Stimulated activated CD4-positive, alpha-beta T cell treated with anti-CD3 and anti-CD28 coated beads, Interleukin-2, amount 100 ng/mL, for 4 hours (primary cell): ENCODE data around the gene AGK.
"Not testable (repeated sequence)": the region's sequence is repeated elsewhere in the genome, so short reads cannot be mapped to it uniquely, and the experiment has no call there.

ENCODE experiments used
- DNase-seq: peaks from one replicate; pipeline ENCODE4 v3.0.0-alpha.2; 2020; ENCODE audit warnings: low read depth

Gene AGK

DNA sequence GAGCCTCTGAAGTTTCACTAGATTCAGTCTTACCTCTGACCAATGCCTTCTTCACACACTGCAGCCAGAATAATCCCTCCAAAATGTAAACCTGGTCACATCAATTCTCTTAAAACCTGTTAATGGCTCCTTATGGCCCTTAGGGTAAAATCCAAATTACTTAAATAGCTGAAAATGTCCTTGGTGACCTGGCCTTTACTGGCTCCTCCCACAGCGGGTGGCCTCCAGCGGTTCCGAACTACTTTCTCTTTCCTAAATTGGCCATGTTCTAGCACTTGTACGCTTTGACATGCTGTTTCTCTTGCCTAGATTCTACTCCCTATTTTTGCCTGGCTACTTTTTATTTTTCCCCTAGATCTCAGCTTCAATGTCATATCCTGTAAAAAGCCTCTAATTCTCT is 36.1 kb downstream of the AGK start:
- DNase-seq, result no peak

DNA sequence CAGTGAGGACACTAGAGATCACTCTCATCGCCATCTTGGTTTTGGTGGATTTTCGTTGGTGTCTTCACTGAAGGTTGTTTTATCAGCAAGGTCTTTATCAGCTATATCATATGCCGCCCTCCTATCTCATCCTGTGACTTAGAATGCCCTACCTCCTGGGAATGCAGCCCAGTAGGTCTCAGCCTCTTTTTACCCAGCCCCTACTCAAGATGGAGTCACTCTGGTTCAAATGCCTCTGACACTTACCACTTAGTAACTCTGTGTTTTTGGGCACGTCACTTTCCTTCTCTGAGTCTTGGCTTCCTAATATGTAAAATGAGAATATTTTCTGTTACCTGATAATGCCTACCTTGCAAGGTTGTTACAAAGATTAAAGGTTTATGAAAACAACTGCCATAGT is 37.7 kb downstream of the AGK start:
- DNase-seq, result no peak

DNA sequence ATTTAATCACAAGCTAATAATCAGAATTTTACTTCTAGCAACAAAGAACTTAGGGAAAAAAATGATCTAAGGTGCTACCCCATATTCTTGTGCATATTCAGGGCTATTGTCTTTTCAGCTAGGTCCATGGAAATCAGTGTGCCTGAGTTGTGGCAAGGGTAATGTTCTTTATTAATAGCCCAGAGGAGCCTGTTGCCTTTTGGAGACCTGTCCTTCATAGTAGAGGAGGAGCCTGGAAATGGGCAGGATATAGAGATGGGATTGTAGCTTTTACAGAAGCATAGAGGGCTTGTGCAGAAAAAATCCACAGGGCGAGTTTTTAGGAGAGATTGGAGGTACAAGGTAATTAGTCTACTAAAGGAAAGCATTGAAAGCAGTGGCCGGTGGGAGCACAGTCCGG is 38.9 kb downstream of the AGK start:
- DNase-seq, result no peak

DNA sequence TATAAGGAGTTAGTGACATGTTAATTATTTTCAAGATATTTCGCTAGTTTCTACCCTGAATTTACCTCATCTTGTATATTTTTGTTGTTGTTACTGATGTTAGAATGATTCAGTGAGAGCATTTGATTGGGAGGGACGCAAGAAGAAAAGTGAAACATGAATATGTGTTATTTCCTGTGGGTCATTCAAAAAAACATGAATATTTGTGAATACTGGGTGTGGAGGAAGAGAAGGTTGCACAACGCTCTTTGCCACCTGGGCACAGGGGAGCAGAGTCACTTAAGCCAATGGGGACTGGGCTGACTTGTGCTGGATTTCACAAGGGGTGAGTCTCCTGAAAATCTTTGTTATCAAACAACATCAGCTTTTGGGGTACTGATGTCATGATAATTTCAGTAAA is 39.5 kb downstream of the AGK start:
- DNase-seq, result no peak

DNA sequence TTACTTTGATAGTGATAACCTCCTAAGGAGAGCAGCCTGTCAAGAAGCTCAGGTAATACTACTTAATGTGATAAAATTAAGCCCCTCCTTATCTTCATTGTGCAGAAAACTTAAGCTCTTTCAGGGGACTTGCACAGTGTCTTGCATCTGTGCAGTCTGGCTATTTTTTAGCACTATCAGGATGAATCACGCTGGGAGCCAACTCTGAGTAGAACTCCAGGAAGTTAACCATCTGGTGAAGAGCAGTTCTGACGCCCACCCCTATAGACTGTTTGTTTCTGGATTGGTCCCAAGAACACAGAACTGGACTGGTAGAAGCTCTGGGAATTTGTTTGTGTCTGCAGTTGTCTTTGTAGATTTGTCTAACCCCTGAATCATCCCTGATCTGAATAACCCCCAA is 41.9 kb downstream of the AGK start:
- no peak for DNase-seq

DNA sequence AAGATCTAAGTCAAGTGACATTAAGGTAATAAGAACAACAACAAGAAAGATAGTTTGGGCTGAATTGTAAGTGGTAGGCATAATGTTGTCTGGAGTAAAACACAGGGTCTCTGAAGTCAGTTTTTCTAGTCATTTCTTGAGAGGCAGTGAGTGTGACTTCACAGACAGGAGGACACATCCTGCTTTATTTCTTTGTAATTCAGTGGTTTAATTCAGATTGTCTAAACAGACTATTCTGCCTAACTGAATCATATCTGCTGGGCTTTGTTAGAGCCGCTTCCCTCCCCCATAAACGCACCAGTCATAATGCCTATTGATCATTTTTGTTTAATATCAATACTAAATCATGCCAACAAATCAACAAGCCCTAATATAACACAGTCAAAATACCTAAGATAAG is 46.8 kb downstream of the AGK start:
- no peak for DNase-seq

DNA sequence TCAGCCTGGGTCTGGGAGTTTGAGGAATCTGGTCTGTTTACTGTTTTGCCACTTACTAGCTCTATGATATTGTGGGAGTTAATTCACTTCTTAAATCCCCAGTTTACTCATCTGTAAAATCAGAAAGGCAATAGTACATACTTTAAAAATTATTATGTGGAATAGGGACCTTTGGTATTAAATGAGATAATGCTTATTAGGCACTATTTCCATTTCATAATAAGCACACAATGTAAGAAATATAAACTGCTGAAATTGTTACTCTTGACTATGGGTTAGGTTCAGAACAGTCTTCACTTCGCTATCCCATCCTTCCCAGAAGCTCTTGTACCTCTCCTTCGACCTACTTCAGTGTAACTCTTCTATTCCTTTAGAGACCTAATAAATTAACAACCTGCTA is 47.2 kb downstream of the AGK start:
- no peak for DNase-seq

DNA sequence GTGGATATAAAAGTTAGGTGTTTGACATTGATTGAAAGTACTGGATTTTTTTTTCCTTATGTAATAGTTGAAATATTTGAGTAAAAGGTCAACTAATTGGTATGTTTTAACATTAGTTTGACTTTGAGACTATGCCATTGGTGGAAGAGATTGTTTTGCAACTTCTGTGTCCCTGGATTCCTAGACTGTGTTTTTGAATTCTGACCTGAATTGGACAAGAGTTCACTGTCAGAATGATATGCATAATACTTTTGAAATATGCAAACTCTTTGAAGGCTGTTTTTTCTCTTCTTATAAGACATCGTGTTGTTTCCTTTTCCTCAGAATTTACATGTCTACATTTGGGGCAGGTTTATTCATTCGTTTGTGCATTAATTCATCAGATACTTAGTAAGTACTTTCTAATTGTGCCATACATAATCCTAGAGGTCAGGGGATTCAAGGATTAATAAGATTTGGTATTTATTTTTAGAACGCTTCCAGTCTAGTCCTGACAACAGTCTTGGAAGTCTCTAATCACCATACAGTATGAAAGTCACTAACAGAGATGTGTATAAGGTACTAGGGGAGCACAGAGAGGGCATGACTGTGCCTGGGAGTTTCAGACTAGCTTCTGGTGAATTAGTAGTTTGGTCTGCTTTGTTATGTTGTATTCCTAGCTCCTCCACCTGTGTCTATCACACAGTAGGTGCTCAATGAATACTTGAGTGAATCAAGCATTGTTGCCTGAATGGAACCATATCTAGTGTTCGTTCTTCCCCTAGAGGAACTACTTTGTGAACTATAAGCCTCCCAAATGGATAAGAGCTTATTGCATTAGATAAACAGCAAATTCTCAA is 49.2 kb downstream of the AGK start:
- no peak for DNase-seq

DNA sequence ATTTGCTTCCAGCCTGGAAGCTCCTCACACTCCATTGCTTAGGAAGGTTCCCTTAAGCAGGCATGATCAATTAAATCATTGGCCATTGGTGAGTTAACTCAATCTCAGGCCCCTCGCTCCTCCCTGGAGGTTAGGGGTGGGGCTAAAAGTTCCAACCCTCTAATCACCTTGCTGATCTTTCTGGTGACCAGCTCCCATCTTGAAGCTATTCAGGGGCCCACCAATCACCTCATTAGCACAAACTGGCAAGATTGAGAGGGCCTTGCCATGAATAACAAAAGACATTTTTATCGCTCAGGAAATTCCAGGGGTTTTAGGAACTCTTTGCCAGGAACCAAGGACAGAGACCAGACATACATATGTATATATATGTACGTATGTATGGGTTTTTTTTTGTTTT is 58.4 kb downstream of the AGK start:
- DNase-seq, result no peak

DNA sequence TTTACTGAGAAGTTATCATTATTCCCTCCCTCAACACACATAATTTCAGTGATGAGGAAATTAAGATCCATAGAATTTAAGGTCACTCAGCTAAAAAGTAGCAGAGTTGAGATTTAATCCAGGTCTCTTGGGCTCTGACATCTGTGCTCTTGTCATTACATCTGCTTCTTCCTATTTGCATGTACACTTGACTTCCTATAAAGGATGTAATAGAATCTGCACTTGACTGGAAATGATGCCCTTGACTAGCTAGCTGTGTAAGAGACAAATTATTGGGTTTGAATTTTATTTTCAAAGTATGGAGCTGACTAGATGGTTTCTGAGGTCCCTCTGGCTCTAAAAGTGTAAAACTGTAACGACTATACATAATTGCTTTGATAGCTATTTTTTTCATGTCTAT is 59.5 kb downstream of the AGK start:
- no peak for DNase-seq

DNA sequence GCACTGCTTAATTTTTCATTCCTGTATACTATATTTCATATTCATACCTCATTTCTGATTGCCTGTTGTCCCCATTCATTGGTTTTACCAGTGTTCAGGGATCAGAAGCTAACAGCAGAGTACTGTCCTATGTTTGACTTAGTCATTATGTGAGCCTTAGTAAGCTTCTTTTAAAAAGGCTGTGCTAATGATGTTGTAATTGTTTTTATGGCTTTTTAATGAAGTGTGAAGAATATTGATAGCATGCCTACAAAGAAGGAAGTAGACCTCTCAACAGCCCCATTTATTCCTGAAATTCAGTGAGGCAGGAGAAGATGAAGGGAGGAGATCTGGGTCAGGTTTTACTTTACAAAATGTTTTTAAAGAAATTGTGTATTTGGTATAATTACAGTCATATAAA is 61.7 kb downstream of the AGK start:
- no peak for DNase-seq

DNA sequence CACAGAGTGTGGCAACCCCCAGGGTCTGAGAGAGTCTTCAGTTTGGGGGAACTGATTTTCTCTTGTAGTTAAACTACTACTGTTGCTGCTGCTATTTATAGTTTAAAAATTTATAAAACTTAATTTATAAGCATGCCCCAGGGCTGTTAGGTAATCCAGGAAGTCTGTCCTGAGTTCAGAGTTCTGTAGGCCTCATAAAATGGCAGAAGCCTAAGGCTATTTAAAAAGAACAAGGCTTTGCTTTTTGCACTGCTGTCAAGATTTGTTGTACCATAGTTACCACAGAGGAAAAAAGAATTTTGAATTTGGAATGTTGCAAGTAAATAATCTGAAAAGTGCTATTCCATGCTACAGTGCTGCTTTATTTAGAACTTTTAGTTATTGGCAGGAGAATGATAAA is 66.1 kb downstream of the AGK start:
- DNase-seq, result no peak

DNA sequence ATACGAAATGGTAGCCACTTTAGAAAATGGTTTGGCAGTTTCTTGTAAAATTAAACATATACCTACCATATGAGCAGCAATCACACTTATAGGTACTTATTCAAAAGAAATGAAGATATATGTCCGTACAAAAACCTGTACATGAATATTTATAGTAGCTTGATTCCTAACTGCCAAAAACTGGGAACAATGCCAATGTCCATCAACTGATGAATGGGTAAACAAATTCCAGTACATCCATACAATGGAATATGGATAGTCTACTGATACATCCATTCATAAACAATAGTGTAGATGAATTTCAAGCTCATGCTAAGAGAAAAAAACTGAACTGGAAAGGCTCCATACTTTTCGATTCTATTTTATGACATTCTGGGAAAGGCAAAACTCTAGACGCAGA is 68.5 kb downstream of the AGK start:
- DNase-seq, result no peak

DNA sequence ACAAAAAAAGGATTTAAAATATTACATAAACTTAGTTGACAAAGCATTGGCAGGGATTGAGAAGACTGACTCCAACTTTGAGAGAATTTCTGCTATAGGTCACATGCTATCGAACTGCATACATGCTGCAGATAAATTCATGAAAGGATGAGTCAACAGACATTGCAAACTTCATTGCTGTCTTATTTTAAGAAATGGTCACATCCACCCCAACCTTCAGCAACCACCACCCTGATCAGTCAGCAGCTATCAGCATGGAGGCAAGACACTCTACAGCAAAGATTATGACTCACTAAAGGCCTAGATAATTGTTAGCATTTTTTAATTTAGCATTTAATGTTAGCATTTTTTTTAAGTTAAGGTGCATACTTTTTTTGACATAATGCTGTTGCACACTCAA is 73.6 kb downstream of the AGK start:
- DNase-seq, result no peak

DNA sequence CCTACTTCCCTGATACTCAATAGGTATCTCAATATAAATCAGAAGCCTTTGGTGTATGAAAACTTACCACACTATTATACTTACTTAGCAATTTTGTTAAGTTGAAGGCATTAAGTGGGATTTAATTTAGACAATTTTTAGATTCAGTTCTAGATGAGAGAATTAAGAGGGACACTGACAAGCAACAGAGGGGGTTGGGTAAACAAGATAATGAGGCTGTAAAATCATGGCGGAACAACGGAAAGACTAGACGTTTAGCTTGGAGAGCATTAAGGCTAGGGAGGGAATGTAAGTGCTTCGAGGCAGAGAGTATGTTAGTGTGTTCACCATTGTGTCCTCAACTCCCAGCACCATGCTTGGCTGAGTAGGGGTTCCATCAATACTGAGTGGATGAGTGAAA is 79.4 kb downstream of the AGK start:
- DNase-seq, result no peak

DNA sequence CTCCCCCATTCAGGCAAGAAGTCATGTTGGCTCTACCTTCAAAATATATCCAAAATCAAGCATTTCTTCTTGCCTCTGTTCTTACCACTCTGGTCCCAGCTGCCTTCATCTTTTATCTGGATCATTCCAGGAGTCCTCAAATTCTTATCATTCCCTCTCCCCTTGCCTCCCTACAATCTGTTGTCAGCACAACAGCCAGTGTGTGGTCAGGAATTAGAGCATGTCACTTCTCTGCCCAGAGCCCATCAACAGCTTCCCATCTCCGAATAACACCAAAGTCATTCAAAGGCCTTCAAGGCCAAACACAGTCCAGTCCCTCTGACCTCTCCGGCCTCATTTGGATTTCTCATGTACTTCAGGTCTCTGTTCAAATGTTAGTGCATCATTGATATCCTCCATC is 80.3 kb downstream of the AGK start:
- DNase-seq, result no peak

DNA sequence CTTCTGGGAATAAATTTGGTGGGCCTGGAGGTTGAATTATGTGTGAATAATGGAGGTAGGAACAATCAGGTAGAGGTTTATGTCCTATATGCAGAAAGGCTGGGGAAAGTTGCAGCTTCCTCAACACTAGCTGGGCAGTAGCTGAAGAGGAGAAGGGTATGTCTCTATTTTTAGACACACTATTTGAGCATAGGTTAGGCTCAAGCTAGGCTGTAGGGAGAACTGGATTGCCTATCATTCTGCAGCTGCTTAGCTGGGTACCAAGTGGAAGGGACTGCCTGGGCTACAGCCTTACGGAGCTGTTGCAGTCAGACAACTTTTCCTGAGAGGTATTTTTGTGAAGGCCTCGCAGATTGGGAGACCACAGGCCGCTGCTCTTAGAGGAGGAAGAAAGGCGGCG is 82.9 kb downstream of the AGK start:
- no peak for DNase-seq

DNA sequence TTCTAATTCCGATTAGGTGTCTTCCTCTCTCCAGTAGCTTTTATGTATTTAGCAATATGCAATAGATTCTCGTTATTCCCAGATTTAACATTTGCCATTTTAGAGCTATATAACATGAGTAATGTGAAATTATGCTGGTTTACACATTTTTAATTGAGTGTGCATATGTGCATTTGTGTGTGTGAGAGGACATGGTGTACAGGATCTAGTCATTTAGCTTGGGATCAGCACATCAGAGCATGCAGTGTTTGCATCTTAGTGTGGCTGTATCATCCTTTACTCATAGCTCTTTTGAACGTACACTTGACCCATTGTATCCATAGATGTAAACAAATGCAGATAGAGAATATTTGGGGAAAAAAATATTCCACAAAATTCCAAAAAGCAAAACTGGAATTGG is 84.8 kb downstream of the AGK start:
- no peak for DNase-seq

DNA sequence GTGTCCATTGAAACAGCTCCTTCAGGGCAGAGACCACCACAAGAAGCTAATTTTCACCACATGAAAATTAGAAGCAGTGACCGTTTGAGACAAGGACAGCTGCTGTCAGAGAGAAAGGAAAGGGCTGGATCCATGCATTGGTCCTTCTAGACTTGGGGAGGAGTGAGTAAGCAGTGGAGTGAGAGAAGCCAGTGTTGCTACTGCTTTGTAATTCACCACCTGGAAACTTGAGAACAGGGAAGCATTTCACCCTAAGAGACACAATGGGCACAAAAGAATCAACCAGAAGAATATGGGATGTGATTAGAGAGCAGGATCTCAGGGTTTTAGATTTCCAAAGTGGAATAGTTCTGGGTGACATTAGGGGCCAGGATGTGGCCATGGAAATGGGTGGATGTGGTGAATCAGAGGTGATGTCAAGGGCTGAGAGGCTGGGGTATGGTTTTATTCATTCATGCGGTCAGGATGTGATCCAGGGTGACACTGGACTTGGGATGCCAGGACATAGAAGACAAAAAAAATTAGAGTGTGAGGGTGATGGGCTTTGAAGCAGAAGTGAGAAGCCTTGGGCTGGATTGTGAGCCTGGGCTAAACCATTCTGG is 89.1 kb downstream of the AGK start:
- no peak for DNase-seq

DNA sequence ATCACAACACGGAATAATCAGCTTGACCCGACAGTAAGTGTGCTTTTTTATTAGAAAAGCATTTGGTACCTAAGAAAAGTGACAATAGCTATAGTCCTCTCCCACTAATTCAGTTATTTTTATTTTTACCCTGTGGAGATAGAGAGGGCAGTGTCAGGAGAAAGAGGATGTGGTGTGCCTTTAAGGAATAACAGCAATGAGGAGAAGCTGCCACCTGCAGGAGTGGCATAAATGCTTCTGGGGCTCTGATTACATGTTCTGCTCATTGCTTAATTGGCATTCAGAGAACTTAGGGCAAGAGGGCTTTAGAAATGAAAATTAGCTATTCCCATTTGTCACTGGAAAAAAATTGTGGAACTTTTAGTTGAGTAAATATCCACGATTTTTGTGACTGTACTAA is 90.7 kb downstream of the AGK start:
- DNase-seq, result no peak

DNA sequence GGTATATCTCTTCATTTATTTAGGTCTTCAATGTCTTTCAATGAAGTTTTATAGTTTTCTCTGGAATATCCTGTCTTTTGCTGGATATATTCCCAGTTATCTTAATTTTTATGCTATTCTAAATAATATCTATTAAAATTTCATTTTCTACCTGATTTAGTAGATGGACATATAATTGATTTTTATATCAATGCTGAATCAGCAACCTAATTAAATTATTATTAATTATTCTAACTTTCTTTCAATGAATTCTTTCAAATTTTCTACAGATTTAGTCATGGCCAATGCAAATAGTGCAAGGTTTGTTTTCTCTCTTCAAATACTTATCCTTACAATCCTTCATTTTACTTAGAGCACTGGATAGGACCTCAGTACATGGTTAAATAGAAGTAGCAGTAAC is 94.0 kb downstream of the AGK start:
- no peak for DNase-seq

DNA sequence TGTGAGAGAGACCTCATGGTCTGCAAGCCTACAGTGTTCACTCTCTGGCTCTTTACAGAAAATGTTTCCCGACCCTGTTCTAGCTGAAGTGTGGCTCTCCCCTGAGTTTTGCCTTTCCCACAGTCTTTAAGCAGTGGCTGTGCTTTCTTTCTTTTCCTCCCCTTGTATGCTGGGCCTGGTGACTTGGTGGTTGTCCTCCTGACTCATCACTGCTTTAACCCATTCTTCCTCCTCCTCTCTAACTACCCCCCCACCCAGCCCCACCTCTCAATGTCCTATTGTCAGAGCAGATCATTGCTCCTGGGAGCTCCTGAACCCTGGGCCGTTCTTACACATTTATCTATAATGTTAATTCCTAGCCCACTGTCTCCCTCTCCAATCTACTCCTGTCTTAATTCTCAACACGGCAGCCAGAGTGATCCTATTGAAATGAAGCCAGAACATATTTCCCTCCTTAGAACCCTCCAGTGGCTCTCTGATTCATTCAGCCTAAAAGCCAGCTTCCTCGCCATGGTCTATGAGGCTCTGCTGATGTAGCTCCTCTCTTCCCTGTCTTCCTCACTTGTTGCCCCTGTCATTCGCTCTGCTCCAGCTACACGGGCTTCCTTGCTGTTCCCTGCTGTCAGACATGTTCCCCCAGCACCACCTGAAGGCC is 95.7 kb downstream of the AGK start:
- no peak for DNase-seq

DNA sequence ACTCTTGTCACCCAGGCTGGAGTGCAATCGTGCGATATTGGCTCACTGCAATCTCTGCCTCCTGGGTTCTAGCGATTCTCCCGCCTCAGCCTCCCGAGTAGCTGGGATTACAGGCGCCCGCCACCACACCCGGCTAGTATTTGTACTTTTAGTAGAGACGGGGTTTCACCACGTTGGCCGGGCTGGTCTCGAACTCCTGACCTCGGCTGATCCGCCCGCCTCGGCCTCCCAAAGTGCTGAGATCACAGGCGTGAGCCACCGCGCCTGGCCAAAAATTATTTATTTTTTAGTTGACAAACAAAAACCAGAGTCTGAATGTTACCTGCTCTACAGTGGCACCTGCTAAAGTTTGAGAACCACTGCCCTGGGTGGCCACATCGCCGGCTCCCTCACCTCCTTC is 96.5 kb downstream of the AGK start:
- not testable (repeated sequence) for DNase-seq
